ENCODE results near the gene GLIS1.

The GLIS1 gene

GRCh38 chr1:53582211-53583020, 156.5 kb downstream of the GLIS1 start:
- no peak for DNase-seq (ENCODE audit: low spot score)
- no peak for FAIRE-seq

- FAIRE-seq (no peak), DNase-seq (ENCODE audit: low spot score) (no peak)
Measured at GRCh38 chr1:53581476-53581875, 157.5 kb downstream of the GLIS1 start.

GRCh38 chr1:53580739-53581475, 158.1 kb downstream of the GLIS1 start:
- DNase-seq (ENCODE audit: low spot score) (no peak), FAIRE-seq (no peak)

- FAIRE-seq (no peak), DNase-seq (ENCODE audit: low spot score) (no peak)
Measured at GRCh38 chr1:53580009-53580400, 159.0 kb downstream of the GLIS1 start.

- FAIRE-seq (peak; percentile 80), DNase-seq (ENCODE audit: low spot score) (no peak)
Measured at GRCh38 chr1:53579221-53580008, 159.5 kb downstream of the GLIS1 start.

GRCh38 chr1:53578358-53578757, 160.6 kb downstream of the GLIS1 start:
- no peak for FAIRE-seq
- DNase-seq (ENCODE audit: low spot score): no peak

- DNase-seq (ENCODE audit: low spot score) (no peak), FAIRE-seq (no peak)
Measured at GRCh38 chr1:53577761-53578100, 161.2 kb downstream of the GLIS1 start.

- no peak for DNase-seq (ENCODE audit: low spot score)
- no peak for FAIRE-seq
Measured at GRCh38 chr1:53576866-53577760, 161.9 kb downstream of the GLIS1 start.

- FAIRE-seq: no peak
- DNase-seq (ENCODE audit: low spot score): no peak
Measured at GRCh38 chr1:53576381-53576801, 162.6 kb downstream of the GLIS1 start.

- DNase-seq (ENCODE audit: low spot score) (no peak), FAIRE-seq (no peak)
Measured at GRCh38 chr1:53575955-53576320, 163.0 kb downstream of the GLIS1 start.

GRCh38 chr1:53575141-53575954, 163.6 kb downstream of the GLIS1 start:
- FAIRE-seq (no peak), DNase-seq (ENCODE audit: low spot score) (no peak)

GRCh38 chr1:53574621-53575020, 164.3 kb downstream of the GLIS1 start:
- FAIRE-seq: no peak
- DNase-seq (ENCODE audit: low spot score): no peak

- FAIRE-seq (no peak), DNase-seq (ENCODE audit: low spot score) (no peak)
Measured at GRCh38 chr1:53573931-53574330, 165.0 kb downstream of the GLIS1 start.

GRCh38 chr1:53573522-53573921, 165.4 kb downstream of the GLIS1 start:
- FAIRE-seq (peak; percentile 71), DNase-seq (ENCODE audit: low spot score) (no peak)

- FAIRE-seq (no peak), DNase-seq (ENCODE audit: low spot score) (no peak)
Measured at GRCh38 chr1:53572815-53573173, 166.2 kb downstream of the GLIS1 start.

- DNase-seq (ENCODE audit: low spot score) (peak; percentile 55), FAIRE-seq (no peak)
Measured at GRCh38 chr1:53572065-53572814, 166.7 kb downstream of the GLIS1 start.

GRCh38 chr1:53568540-53568939, 170.4 kb downstream of the GLIS1 start:
- DNase-seq (ENCODE audit: low spot score) (no peak), FAIRE-seq (no peak)

- FAIRE-seq: no peak
- DNase-seq (ENCODE audit: low spot score): no peak
Measured at GRCh38 chr1:53567851-53568250, 171.1 kb downstream of the GLIS1 start.

- FAIRE-seq (no peak), DNase-seq (ENCODE audit: low spot score) (no peak)
Measured at GRCh38 chr1:53567450-53567849, 171.5 kb downstream of the GLIS1 start.

- DNase-seq (ENCODE audit: low spot score) (no peak), FAIRE-seq (no peak)
Measured at GRCh38 chr1:53563611-53564010, 175.4 kb downstream of the GLIS1 start.

Measured in urothelium cell line (cell line).